HG02938 (cell line): ENCODE measurements around the gene MYH6.

Source experiments
- ATAC-seq: cut with Tn5 transposase; IDR thresholded peaks from one replicate; pipeline ENCODE4 v1.9.1; 2021; ENCODE audit warnings: mild to moderate bottlenecking, moderate library complexity; ENCODE audit not compliant: unreplicated experiment

The MYH6 gene

GRCh38 chr14:23379366-23380196 is 28.5 kb downstream of the MYH6 start:
- ATAC-seq = no peak

- ATAC-seq = no peak
These were observed 29.4 kb downstream of the MYH6 start for GRCh38 chr14:23378612-23379220.

GRCh38 chr14:23377573-23378563 is 30.2 kb downstream of the MYH6 start:
- ATAC-seq = no peak

DNA sequence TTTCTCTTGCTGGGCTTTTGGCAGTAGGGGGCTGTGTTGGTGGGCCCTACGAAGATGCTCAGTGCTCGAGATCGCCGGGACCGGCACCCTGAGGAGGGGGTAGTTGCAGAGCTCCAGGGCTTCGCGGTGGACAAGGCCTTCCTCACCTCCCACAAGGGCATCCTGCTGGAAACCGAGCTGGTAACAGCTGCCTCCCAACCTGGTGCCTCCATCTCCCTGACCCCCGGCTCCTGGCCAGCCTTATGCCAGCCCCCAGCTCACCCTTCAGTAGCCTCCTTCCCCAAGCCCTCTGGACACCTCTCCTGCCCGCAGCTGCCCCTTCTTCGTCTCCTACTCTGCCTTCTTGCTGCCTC is 30.9 kb downstream of the MYH6 start:
- no peak for ATAC-seq

DNA sequence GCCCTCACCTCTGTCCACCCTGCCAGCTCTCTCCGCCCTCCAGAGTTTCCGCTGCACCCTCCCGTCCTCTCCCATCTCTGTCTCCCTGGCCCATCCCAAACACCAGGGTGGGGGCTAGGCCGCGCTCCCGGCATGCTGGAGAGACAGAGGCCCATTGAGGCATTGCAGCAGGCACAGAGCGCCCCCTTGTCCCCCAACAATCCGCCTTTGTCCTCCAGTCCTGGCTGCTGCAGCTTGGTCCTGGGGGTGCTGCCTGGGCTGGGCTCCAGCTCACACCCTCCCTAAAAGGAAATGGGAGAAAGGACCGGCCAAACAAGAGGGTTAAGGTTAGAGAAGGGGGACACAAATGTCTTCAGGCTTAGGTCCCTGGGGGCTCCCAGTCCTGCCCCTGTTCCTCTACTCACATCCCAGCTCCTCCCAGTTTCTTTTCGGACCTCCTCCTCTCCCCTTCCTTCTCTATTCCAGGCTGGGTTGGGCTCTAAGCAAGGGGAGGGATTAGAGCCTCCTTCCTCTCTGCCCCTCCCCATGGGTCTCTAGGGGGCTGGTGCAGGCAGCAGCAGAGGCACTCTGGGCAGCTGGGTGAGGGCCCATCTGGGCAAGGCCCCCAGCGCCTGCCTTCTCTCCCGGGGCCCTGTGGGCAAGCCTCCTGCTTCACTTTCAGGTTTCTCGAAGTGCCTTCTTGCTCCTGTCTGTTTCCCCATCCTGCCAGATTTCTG is 31.4 kb downstream of the MYH6 start, which contains the start of gene CMTM5:
TSS of gene CMTM5 (plus strand) at position 565 of the 716 bp plus-strand sequence. CDS start 206 bp downstream, outside the sequence.
- no peak for ATAC-seq

DNA sequence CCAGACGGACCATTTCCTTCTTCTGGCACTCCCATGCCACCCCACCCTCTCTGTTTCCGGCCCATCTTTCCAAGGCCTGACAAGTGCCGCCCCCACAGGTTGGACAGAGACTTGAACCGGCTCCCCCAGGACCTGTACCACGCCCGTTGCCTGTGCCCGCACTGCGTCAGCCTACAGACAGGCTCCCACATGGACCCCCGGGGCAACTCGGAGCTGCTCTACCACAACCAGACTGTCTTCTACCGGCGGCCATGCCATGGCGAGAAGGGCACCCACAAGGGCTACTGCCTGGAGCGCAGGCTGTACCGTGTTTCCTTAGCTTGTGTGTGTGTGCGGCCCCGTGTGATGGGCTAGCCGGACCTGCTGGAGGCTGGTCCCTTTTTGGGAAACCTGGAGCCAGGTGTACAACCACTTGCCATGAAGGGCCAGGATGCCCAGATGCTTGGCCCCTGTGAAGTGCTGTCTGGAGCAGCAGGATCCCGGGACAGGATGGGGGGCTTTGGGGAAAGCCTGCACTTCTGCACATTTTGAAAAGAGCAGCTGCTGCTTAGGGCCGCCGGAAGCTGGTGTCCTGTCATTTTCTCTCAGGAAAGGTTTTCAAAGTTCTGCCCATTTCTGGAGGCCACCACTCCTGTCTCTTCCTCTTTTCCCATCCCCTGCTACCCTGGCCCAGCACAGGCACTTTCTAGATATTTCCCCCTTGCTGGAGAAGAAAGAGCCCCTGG is 32.4 kb downstream of the MYH6 start:
- no peak for ATAC-seq

DNA sequence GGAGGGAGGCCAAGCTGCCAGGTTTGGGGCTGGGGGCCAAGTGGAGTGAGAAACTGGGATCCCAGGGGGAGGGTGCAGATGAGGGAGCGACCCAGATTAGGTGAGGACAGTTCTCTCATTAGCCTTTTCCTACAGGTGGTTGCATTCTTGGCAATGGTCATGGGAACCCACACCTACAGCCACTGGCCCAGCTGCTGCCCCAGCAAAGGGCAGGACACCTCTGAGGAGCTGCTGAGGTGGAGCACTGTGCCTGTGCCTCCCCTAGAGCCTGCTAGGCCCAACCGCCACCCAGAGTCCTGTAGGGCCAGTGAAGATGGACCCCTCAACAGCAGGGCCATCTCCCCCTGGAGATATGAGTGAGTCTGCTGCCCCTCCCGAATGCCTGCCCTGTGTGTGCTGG is 35.0 kb downstream of the MYH6 start:
- no peak for ATAC-seq

- ATAC-seq = no peak
These were observed 35.6 kb downstream of the MYH6 start, which contains the start of gene IL25 for GRCh38 chr14:23372509-23372908. Gene IL25, plus strand, starts transcription at chr14:23372809.

DNA sequence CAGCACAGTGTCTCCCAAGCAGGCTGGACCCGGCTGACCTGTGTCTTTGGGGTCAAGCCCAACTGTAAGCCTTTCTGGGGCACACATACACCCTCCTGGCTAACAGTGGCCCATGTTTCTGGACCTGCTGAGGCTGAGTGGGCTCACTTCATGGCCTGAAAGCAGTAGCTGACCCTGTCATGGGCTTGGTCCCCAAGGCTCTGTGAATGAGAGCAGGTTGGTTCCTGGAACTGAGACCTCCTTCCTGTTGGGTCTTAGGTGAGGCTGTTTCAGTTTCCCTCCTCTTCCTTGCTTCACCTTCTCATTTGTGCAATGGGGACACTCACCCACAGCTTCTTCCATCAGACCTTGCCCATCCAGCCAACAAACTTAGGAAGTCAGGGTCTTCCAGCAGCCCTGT is 36.2 kb downstream of the MYH6 start:
- no peak for ATAC-seq

DNA sequence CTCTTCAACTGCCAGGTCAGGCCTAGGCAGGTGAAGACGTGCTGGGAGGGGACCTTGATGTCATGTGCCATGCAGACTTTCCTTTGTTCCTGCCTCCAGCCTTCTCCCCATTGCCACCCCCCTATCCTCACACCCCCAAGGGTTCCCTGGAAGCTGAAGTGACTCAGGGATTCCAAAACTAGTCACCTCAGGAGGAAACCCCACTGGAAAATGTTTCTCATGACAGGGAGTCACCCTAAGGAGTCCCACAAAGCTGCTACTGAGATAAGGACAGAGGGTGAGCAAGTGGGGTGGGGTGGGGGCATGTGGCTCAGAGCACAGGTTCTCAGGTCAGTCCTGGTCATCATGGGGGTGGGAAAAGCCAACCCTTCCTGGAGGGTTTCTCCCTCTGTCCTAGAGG is 37.9 kb downstream of the MYH6 start:
- ATAC-seq = no peak

GRCh38 chr14:23366426-23366921 is 41.6 kb downstream of the MYH6 start:
- ATAC-seq = no peak

GRCh38 chr14:23365732-23366425 is 42.2 kb downstream of the MYH6 start:
- ATAC-seq = no peak

DNA sequence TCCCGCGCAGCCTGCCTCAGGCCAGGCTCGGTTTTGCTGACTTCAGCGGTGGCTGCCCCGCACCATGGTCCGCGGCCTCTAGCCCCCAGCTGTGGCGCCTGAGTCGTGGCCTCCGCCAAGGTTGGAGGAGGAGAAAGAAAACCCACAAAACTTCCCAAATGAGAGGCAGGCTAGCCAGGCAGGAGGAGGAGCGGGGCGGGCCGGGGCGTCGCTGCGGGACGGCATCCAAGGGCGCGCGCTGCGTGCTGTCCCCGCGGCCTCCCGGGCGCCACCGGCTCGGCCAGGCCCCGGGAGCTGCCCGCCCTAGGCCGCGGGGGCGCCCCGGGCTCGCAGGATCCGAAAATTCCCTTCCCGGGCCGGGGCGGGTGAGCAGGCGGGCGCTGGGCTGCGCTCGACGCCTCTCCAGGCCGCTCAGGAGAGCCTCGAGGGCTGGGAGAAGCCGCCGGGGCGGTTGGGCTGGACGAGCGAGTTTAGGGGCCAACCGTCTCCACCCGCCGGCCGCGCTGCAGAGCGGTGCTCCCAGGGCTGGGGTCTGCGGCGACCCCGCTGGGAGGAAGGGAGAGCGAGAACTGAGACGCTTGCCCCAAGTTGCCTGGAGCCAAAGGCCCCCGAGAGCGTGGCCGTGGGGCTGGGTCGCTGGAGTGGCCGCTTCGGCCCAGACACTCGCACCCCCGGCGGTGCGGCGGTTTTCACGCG is 42.9 kb downstream of the MYH6 start, which contains the start of gene EFS:
TSS of gene EFS (minus strand) at position 137 of the 696 bp plus-strand sequence. CDS start 147 bp downstream, outside the sequence.
- no peak for ATAC-seq

DNA sequence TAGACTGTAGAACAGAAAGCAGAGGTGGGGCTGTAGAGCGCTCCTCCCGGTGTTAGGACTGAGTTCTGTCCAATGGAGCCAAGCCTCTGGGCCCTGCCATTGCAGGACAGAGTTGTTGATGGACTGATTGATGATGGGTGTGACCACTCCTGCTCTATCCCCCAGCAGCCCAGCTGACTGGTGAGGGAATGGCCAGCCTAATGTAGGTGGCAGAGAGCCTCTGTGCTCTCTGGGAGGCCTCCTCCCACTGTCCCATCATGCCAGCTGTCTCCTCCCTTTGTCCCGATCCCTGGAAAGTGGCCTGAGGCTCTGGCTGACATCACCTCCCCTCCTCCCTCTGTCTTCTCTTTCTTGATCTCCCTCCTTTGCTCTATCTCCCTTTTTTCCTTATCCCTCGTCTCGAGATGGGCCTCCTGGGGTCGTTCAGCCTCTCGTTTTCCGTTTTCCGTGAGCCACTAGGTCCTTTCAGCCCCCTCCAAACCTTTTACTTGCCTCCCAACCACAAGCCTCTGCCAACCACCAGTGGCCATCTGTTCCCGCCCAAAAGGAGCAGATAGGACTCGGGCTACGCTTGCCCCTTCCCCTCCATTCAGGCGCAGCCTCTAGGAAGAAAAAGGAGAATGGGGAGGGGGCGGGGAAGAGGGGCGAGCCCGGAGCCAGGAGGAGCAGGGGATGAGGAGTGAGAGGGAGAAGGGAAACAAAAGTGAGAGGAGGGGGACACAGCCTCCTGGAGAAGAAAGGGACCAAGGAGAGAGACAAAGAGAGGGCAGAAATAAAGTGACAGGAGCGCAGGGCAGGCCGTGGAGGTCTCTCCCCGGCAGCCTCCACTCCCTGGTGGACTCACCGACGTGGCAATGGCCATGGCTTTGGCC is 43.7 kb downstream of the MYH6 start:
- ATAC-seq = no peak

GRCh38 chr14:23362200-23362599 is 45.9 kb downstream of the MYH6 start:
- no peak for ATAC-seq

DNA sequence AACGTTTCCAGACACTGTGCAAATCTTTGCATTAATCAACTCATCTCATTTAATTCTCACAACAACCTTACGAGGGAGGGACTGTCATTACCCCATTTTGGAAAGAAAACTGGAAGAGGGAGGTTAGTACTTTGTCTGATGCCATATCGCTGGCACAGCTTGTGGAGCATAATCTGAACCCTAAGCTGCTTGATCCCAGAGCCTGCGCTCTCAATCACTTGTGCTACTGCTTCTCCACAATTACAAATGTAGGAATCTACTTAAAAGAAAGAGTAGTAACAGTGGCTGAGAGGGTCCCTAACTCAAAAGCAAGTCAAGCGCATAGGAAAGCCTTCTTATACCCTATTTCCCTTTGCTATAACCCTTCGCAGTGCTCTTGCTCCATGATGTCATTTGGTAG is 46.3 kb downstream of the MYH6 start:
- no peak for ATAC-seq

GRCh38 chr14:23361320-23361719 is 46.8 kb downstream of the MYH6 start:
- no peak for ATAC-seq
